AG04450 (cell line): ENCODE measurements around the gene COMMD10. TPM values are rescaled to one million over a fixed set of nuclear protein-coding genes. Genes with fewer than 3 reads are reported as not detected.

Experiments
- CTCF ChIA-PET: fragments of 300-600, 350-600 bp; formaldehyde crosslinking; extraction: SDS; loops from one replicate; lab custom pipeline; 2022; ENCODE audit warnings: antibody characterized with exemption, inconsistent platforms; lab: Charles Lee
- POLR2A ChIA-PET: fragments of 350-600 bp; formaldehyde crosslinking; extraction: SDS; loops from one replicate; lab custom pipeline; 2021; ENCODE audit warnings: antibody characterized with exemption, inconsistent platforms; lab: Yijun Ruan, JAX
- DNase-seq: peaks from one replicate; pipeline ENCODE4 v3.0.0-alpha.2; 2011; ENCODE audit warnings: low read depth, low spot score
- H3K27ac ChIP-seq: one replicate; pipeline ENCODE4 v1.5.1; 2012; ENCODE audit warnings: low read depth, low read length, control low read depth
- H3K27me3 ChIP-seq: one replicate; pipeline ENCODE4 v1.6.0; 2012; ENCODE audit warnings: low read length; ENCODE audit not compliant: control insufficient read depth, insufficient read depth
- H3K4me3 ChIP-seq: 2 replicates; pipeline ENCODE4 v1.5.1; 2011; ENCODE audit warnings: mild to moderate bottlenecking, low read depth, low read length, control low read depth
- H3K9me3 ChIP-seq: 2 replicates; pipeline ENCODE4 v1.5.1; 2012; ENCODE audit warnings: low read length; ENCODE audit not compliant: control insufficient read depth, insufficient read depth
- CTCF ChIP-seq: IDR thresholded peaks from 2 replicates; pipeline ENCODE4 v1.5.1; 2011; ENCODE audit warnings: low read depth, low read length, control low read depth, inconsistent platforms
- polyA plus RNA-seq: library from polyadenylated mRNA; depleted of rRNA; stranded (reverse); fragments of >200 nt; gene quantifications from 2 replicates; pipeline ENCODE4 v1.2.3, GENCODE V29; 2011

Gene COMMD10
- polyA plus RNA-seq, 1 experiment = 28.2 TPM

- Histone ChIP-seq H3K27ac (no peak overlapping the region), H3K9me3 (no peaks in the 10 kb centered on the region), H3K27me3 (no peaks in the 10 kb centered on the region), H3K4me3 (no peak overlapping the region)
- ChIA-PET POLR2A (no interaction called here), CTCF (no interaction called here)
- TF ChIP-seq CTCF = no peak
- no peak for DNase-seq
These were observed 149.9 kb downstream of the COMMD10 start for GRCh38 chr5:116234681-116235080.

- no peak overlapping the region for H3K4me3 ChIP-seq
- POLR2A ChIA-PET = no interaction called here
- DNase-seq = no peak
- no peak overlapping the region for H3K27ac ChIP-seq
- H3K27me3 ChIP-seq = no peaks in the 10 kb centered on the region
- no peaks in the 10 kb centered on the region for H3K9me3 ChIP-seq
- CTCF ChIA-PET = no interaction called here
- peak; percentile 39 for TF ChIP-seq CTCF
These were observed 153.2 kb downstream of the COMMD10 start for GRCh38 chr5:116237917-116238500.

GRCh38 chr5:116242343-116242742 is 157.5 kb downstream of the COMMD10 start:
- ChIA-PET POLR2A (no interaction called here), CTCF (no interaction called here)
- TF ChIP-seq CTCF = no peak
- Histone ChIP-seq H3K27me3 (no peaks in the 10 kb centered on the region), H3K27ac (no peak overlapping the region), H3K4me3 (no peak overlapping the region), H3K9me3 (no peaks in the 10 kb centered on the region)
- DNase-seq = no peak

- ChIA-PET CTCF (no interaction called here), POLR2A (no interaction called here)
- DNase-seq = no peak
- no peak for TF ChIP-seq CTCF
- no peak overlapping the region for H3K4me3 ChIP-seq
- no peaks in the 10 kb centered on the region for H3K9me3 ChIP-seq
- H3K27ac ChIP-seq = no peak overlapping the region
- no peaks in the 10 kb centered on the region for H3K27me3 ChIP-seq
These were observed 163.6 kb downstream of the COMMD10 start for GRCh38 chr5:116248432-116248831.

GRCh38 chr5:116249648-116250047 is 164.8 kb downstream of the COMMD10 start:
- CTCF ChIA-PET = no interaction called here
- POLR2A ChIA-PET = no interaction called here
- no peaks in the 10 kb centered on the region for H3K9me3 ChIP-seq
- H3K27ac ChIP-seq = no peak overlapping the region
- no peak for DNase-seq
- H3K27me3 ChIP-seq = no peaks in the 10 kb centered on the region
- TF ChIP-seq CTCF = no peak
- H3K4me3 ChIP-seq = no peak overlapping the region
